Measurements from ENCODE around the gene ZNF526. TPM values are rescaled to one million over a fixed set of nuclear protein-coding genes. Genes with fewer than 3 reads are reported as not detected.

ZNF526 gene
- total and polyA plus RNA-seq, 2 donors (not counting 1 experiment from before 2014, with no cell fraction given): 4.9 to 21.3 TPM

DNA sequence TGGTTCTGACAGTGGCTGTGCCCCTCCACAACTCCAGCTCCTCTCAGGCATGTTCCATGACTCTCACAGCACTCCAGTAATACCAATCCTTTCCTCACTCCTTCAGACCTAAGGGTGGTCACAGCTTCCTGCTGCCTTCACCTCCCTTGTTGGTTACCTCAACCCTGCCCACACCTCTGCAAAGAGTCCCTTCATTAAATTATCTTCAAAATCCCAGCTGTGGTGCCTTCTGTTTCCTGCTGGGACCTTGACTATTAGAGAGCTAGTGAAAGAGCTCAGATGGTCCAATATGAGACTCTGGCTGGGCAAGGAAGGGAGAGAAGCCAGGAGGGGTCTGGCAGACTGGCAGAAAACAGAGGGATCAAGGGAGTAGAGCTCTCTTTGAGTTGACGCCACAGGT, 28.8 kb upstream of the ZNF526 start:
- no peak overlapping the region for H3K4me3 ChIP-seq (ENCODE audit: control extremely low read depth in 1 of 5, extremely low read depth in 1 of 5, insufficient read depth in 1 of 5, low read depth in 2 of 5, low read length in 4 of 5)
- Mint-ChIP-seq H3K27me3 (no peaks in the 10 kb centered on the region), H3K27ac (peak overlapping the region; percentile 22), H3K4me1 (peaks cover 22% of the 10 kb centered on the region), H3K4me3 (no peak overlapping the region), H3K9me3 (ENCODE audit: insufficient read depth) (peaks cover 2% of the 10 kb centered on the region)
- WGBS (ENCODE audit: insufficient coverage): 100% methylated on average over 1 of the region's 1 CpG
- no peak for DNase-seq
- ChIA-PET POLR2A (interaction anchor here (1.0 kb wide), 1 partner anchor 62 kb away, joined by 8 read pairs; no protein-coding TSS in a partner anchor), CTCF (interaction anchor here (0.6 to 1.1 kb wide), 3 partner anchors 9 to 186 kb away, joined by 3 to 4 read pairs (median 4); no protein-coding TSS in a partner anchor)
- peaks cover 0 to 5% of the 10 kb centered on the region in 2 donors for H3K4me1 ChIP-seq (ENCODE audit: control insufficient read depth in 2 of 2, insufficient read depth in 2 of 2, low read length in 2 of 2)
- H3K79me2 ChIP-seq (ENCODE audit: control insufficient read depth, insufficient read depth, low read length): peaks cover 4% of the 10 kb centered on the region
- no peak overlapping the region for H2AFZ ChIP-seq (ENCODE audit: insufficient read depth, low read depth, low read length, poor library complexity, severe bottlenecking)
- intact Hi-C loops (cut with micrococcal nuclease): no loop called here
- H3K4me2 ChIP-seq (replicated peaks; ENCODE audit: low read depth, low read length, poor library complexity, severe bottlenecking): no peak overlapping the region
- no peaks in the 10 kb centered on the region for H3K27me3 ChIP-seq (replicated peaks in 1 of 4; ENCODE audit: control extremely low read depth in 1 of 4, control insufficient read depth in 3 of 4, insufficient read depth in 4 of 4, low read length in 3 of 4)
- no peak overlapping the region for H3K9ac ChIP-seq (ENCODE audit: low read length)
- H4K20me1 ChIP-seq (ENCODE audit: control insufficient read depth, insufficient read depth, low read length, poor library complexity, severe bottlenecking): no peaks in the 10 kb centered on the region
- no peak for TF ChIP-seq EZH2 (IDR thresholded peaks at IDR 0.05; ENCODE audit: borderline replicate concordance, insufficient read depth, low read depth, low read length, poor library complexity, severe bottlenecking)
- TF ChIP-seq, protein P1, sequence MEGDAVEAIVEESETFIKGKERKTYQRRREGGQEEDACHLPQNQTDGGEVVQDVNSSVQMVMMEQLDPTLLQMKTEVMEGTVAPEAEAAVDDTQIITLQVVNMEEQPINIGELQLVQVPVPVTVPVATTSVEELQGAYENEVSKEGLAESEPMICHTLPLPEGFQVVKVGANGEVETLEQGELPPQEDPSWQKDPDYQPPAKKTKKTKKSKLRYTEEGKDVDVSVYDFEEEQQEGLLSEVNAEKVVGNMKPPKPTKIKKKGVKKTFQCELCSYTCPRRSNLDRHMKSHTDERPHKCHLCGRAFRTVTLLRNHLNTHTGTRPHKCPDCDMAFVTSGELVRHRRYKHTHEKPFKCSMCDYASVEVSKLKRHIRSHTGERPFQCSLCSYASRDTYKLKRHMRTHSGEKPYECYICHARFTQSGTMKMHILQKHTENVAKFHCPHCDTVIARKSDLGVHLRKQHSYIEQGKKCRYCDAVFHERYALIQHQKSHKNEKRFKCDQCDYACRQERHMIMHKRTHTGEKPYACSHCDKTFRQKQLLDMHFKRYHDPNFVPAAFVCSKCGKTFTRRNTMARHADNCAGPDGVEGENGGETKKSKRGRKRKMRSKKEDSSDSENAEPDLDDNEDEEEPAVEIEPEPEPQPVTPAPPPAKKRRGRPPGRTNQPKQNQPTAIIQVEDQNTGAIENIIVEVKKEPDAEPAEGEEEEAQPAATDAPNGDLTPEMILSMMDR (IDR thresholded peaks at IDR 0.05): no peak
- H3K9me3 ChIP-seq (ENCODE audit: control extremely low read depth in 1 of 3, control insufficient read depth in 2 of 3, insufficient read depth in 1 of 3, low read length in 2 of 3): peaks cover 0 to 4% (median 4%) of the 10 kb centered on the region in 3 donors
- peaks cover 0 to 4% of the 10 kb centered on the region in 2 experiments for H3K36me3 ChIP-seq (replicated peaks in 1 of 2; ENCODE audit: control extremely low read depth in 1 of 2, control insufficient read depth in 1 of 2, extremely low read depth in 1 of 2, insufficient read depth in 2 of 2, low read length in 1 of 2)
- H3K27ac ChIP-seq (ENCODE audit: low read length in 2 of 2): no peak overlapping the region
- ATAC-seq (ENCODE audit: low read depth): no peak

DNA sequence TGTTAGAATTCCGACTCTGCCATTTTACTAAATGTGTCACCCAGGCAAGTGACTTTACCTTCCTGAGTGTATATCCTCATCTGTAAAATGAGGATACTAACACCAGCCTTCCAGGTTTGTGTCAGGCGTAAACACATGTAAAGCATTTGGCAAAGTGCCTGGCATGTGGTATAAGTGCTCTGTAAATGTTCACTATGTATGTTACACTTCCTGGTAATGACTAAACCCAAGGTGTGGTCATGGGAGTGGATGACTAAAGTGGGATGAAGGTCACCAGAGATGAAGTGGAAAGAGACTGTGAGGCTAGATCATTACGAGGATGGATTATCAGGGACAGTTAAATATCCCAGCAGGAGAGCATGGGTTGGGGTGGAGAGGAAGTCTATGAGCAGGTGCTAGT, 28.3 kb upstream of the ZNF526 start:
- Histone ChIP-seq H3K4me3 (ENCODE audit: control extremely low read depth in 1 of 5, extremely low read depth in 1 of 5, insufficient read depth in 1 of 5, low read depth in 2 of 5, low read length in 4 of 5) (no peak overlapping the region), H3K4me1 (ENCODE audit: control insufficient read depth in 2 of 2, insufficient read depth in 2 of 2, low read length in 2 of 2) (peaks cover 4 to 10% of the 10 kb centered on the region in 2 donors), H4K20me1 (ENCODE audit: control insufficient read depth, insufficient read depth, low read length, poor library complexity, severe bottlenecking) (no peaks in the 10 kb centered on the region), H3K27me3 (replicated peaks in 1 of 4; ENCODE audit: control extremely low read depth in 1 of 4, control insufficient read depth in 3 of 4, insufficient read depth in 4 of 4, low read length in 3 of 4) (no peaks in the 10 kb centered on the region), H3K9me3 (ENCODE audit: control extremely low read depth in 1 of 3, control insufficient read depth in 2 of 3, insufficient read depth in 1 of 3, low read length in 2 of 3) (peaks cover 0 to 7% (median 4%) of the 10 kb centered on the region in 3 donors), H3K27ac (ENCODE audit: low read length in 2 of 2) (no peak overlapping the region), H3K36me3 (replicated peaks in 1 of 2; ENCODE audit: control extremely low read depth in 1 of 2, control insufficient read depth in 1 of 2, extremely low read depth in 1 of 2, insufficient read depth in 2 of 2, low read length in 1 of 2) (peaks cover 0 to 8% of the 10 kb centered on the region in 2 experiments), H3K79me2 (ENCODE audit: control insufficient read depth, insufficient read depth, low read length) (peaks cover 9% of the 10 kb centered on the region), H2AFZ (ENCODE audit: insufficient read depth, low read depth, low read length, poor library complexity, severe bottlenecking) (no peak overlapping the region), H3K4me2 (replicated peaks; ENCODE audit: low read depth, low read length, poor library complexity, severe bottlenecking) (no peak overlapping the region), H3K9ac (ENCODE audit: low read length) (no peak overlapping the region)
- DNase-seq (no peak), ATAC-seq (ENCODE audit: low read depth) (no peak)
- no peak overlapping the region for H3K27ac Mint-ChIP-seq
- no peak for TF ChIP-seq EZH2 (IDR thresholded peaks at IDR 0.05; ENCODE audit: borderline replicate concordance, insufficient read depth, low read depth, low read length, poor library complexity, severe bottlenecking)
- TF ChIP-seq, protein P1 (IDR thresholded peaks at IDR 0.05): no peak
- peaks cover 2% of the 10 kb centered on the region for H3K9me3 Mint-ChIP-seq (ENCODE audit: insufficient read depth)
- WGBS (ENCODE audit: insufficient coverage): 100% methylated on average over 1 of the region's 3 CpGs
- CTCF ChIA-PET: interaction anchor here (0.9 to 1.1 kb wide), 2 partner anchors 9 to 186 kb away, joined by 4 read pairs; no protein-coding TSS in a partner anchor
- POLR2A ChIA-PET: interaction anchor here (1.0 kb wide), 1 partner anchor 63 kb away, joined by 8 read pairs; no protein-coding TSS in a partner anchor
- peaks cover 23% of the 10 kb centered on the region for H3K4me1 Mint-ChIP-seq
- no peaks in the 10 kb centered on the region for H3K27me3 Mint-ChIP-seq
- no peak overlapping the region for H3K4me3 Mint-ChIP-seq
- intact Hi-C loops (cut with micrococcal nuclease): no loop called here

All from B cell (primary cell).